ENCODE data around the gene ARHGAP26. TPM values are rescaled to one million over a fixed set of nuclear protein-coding genes. Genes with fewer than 3 reads are reported as not detected.
"Not testable (repeated sequence)": the region's sequence is repeated elsewhere in the genome, so short reads cannot be mapped to it uniquely, and the experiment has no call there.

The ARHGAP26 gene
- total RNA-seq, 1 experiment from 2014 or later = 79.8 TPM

- no peak for DNase-seq
- Mint-ChIP-seq H3K4me3 (ENCODE audit: unreplicated experiment) (no peak overlapping the region), H3K27me3 (ENCODE audit: insufficient read depth, unreplicated experiment) (no peaks in the 10 kb centered on the region), H3K9me3 (ENCODE audit: unreplicated experiment) (no peaks in the 10 kb centered on the region), H3K27ac (ENCODE audit: unreplicated experiment) (no peak overlapping the region), H3K4me1 (ENCODE audit: low read depth, unreplicated experiment) (no peaks in the 10 kb centered on the region), H3K36me3 (ENCODE audit: insufficient read depth, unreplicated experiment) (peaks cover 22% of the 10 kb centered on the region)
- no peak for TF ChIP-seq CTCF (IDR thresholded peaks at IDR 0.05; ENCODE audit: insufficient read depth in 1 of 2, low read depth in 1 of 2, low read length in 1 of 2, severe bottlenecking in 1 of 2, unreplicated experiment in 1 of 2)
- Histone ChIP-seq H3K9me3 (no peaks in the 10 kb centered on the region), H3K4me3 (ENCODE audit: low read depth, low read length) (no peak overlapping the region), H3K4me1 (no peaks in the 10 kb centered on the region), H3K27me3 (replicated peaks; ENCODE audit: control insufficient read depth, insufficient read depth, low read length) (no peaks in the 10 kb centered on the region), H3K36me3 (ENCODE audit: control insufficient read depth, insufficient read depth, low read length) (no peaks in the 10 kb centered on the region; the same call in 1 of the 2 replicates)
- intact Hi-C loops (cut with micrococcal nuclease; ENCODE audit: unreplicated experiment) = no loop called here
- CTCF ChIA-PET = no interaction called here
- POLR2A ChIA-PET = no interaction called here
- no TSS peak for BruUV-seq (replicated peaks)
Measured at GRCh38 chr5:142952229-142952628, 182.1 kb downstream of the ARHGAP26 start.

DNA sequence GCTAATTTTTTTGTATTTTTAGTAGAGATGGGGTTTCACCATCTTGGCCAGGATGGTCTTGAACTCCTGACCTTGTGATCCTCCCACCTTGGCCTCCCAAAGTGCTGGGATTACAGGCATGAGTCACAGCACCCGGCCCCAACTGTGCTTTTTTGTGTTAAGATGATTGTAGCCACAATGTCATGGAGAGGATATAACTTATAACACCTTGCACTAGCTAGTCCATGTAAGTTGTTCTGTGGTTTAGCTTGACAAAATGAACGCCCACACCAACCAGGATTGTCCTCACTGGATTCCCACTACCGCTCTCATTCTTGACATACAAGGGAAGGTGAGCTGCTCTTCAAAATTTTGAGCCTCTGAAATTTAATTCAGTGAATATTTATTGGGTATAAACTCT is 182.7 kb downstream of the ARHGAP26 start:
- H3K9me3 ChIP-seq; H3K27me3 Mint-ChIP-seq (ENCODE audit: insufficient read depth, unreplicated experiment); H3K4me1 ChIP-seq; H3K27ac Mint-ChIP-seq (ENCODE audit: unreplicated experiment); BruUV-seq (replicated peaks); intact Hi-C loops (cut with micrococcal nuclease; ENCODE audit: unreplicated experiment); POLR2A ChIA-PET; H3K4me3 Mint-ChIP-seq (ENCODE audit: unreplicated experiment); H3K27me3 ChIP-seq (replicated peaks; ENCODE audit: control insufficient read depth, insufficient read depth, low read length); H3K4me1 Mint-ChIP-seq (ENCODE audit: low read depth, unreplicated experiment); H3K9me3 Mint-ChIP-seq (ENCODE audit: unreplicated experiment); H3K4me3 ChIP-seq (ENCODE audit: low read depth, low read length); DNase-seq; CTCF ChIA-PET; H3K36me3 ChIP-seq (ENCODE audit: control insufficient read depth, insufficient read depth, low read length): not testable (repeated sequence)
- H3K36me3 Mint-ChIP-seq (ENCODE audit: insufficient read depth, unreplicated experiment) = peaks cover 22% of the 10 kb centered on the region

- TF ChIP-seq CTCF (IDR thresholded peaks at IDR 0.05; ENCODE audit: insufficient read depth in 1 of 2, low read depth in 1 of 2, low read length in 1 of 2, severe bottlenecking in 1 of 2, unreplicated experiment in 1 of 2) = no peak
- CTCF ChIA-PET = no interaction called here
- BruUV-seq (replicated peaks) = no TSS peak
Measured at GRCh38 chr5:142954455-142954854, 184.3 kb downstream of the ARHGAP26 start.

DNA sequence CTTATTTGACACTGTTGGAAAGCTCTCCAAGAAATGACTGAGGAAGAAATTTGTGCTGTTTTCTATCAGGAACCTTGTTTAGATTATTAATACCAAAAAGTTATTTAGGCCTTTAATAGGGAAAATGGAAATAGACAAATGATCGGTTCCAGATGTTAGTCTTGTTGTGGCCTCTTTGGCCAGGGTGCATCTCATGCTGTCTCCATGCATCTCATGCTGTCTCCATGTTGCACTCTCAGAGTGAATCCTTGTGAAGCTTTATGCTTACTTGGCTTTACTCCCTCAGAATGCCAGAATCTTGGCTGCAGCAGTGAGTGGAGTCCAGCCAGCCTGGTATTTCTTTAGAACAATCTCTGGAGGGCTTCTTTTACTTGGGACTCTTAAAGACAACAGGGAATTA is 185.5 kb downstream of the ARHGAP26 start:
- Mint-ChIP-seq H3K9me3 (ENCODE audit: unreplicated experiment) (no peaks in the 10 kb centered on the region), H3K27me3 (ENCODE audit: insufficient read depth, unreplicated experiment) (no peaks in the 10 kb centered on the region), H3K36me3 (ENCODE audit: insufficient read depth, unreplicated experiment) (peaks cover 16% of the 10 kb centered on the region), H3K27ac (ENCODE audit: unreplicated experiment) (no peak overlapping the region), H3K4me1 (ENCODE audit: low read depth, unreplicated experiment) (peaks cover 1% of the 10 kb centered on the region), H3K4me3 (ENCODE audit: unreplicated experiment) (no peak overlapping the region)
- Histone ChIP-seq H3K27me3 (replicated peaks; ENCODE audit: control insufficient read depth, insufficient read depth, low read length) (no peaks in the 10 kb centered on the region), H3K9me3 (no peaks in the 10 kb centered on the region), H3K4me1 (peaks cover 7% of the 10 kb centered on the region; the same call in 1 of the 2 replicates), H3K4me3 (ENCODE audit: low read depth, low read length) (no peak overlapping the region), H3K36me3 (ENCODE audit: control insufficient read depth, insufficient read depth, low read length) (no peaks in the 10 kb centered on the region; the same call in 1 of the 2 replicates)
- ChIA-PET POLR2A (no interaction called here), CTCF (no interaction called here)
- BruUV-seq (replicated peaks) = no TSS peak
- no peak for DNase-seq
- intact Hi-C loops (cut with micrococcal nuclease; ENCODE audit: unreplicated experiment) = no loop called here
- no peak for TF ChIP-seq CTCF (IDR thresholded peaks at IDR 0.05; ENCODE audit: insufficient read depth in 1 of 2, low read depth in 1 of 2, low read length in 1 of 2, severe bottlenecking in 1 of 2, unreplicated experiment in 1 of 2)

More at GRCh38 chr5:142954455-142954854, 184.3 kb downstream of the ARHGAP26 start:
- Mint-ChIP-seq H3K36me3 (ENCODE audit: insufficient read depth, unreplicated experiment) (peaks cover 16% of the 10 kb centered on the region), H3K27ac (ENCODE audit: unreplicated experiment) (no peak overlapping the region), H3K9me3 (ENCODE audit: unreplicated experiment) (no peaks in the 10 kb centered on the region), H3K4me3 (ENCODE audit: unreplicated experiment) (no peak overlapping the region), H3K4me1 (ENCODE audit: low read depth, unreplicated experiment) (no peaks in the 10 kb centered on the region), H3K27me3 (ENCODE audit: insufficient read depth, unreplicated experiment) (no peaks in the 10 kb centered on the region)
- POLR2A ChIA-PET = no interaction called here
- intact Hi-C loops (cut with micrococcal nuclease; ENCODE audit: unreplicated experiment) = no loop called here
- H3K27me3 ChIP-seq (replicated peaks; ENCODE audit: control insufficient read depth, insufficient read depth, low read length) = no peaks in the 10 kb centered on the region
- no peak overlapping the region for H3K4me3 ChIP-seq (ENCODE audit: low read depth, low read length)
- H3K4me1 ChIP-seq = no peaks in the 10 kb centered on the region
- H3K9me3 ChIP-seq = no peaks in the 10 kb centered on the region
- H3K36me3 ChIP-seq (ENCODE audit: control insufficient read depth, insufficient read depth, low read length) = no peaks in the 10 kb centered on the region; the same call in 1 of the 2 replicates
- no peak for DNase-seq
